ENCODE results near the gene ERH.
A peak's percentile ranks its signal among the peaks of the same experiment; 100 is the strongest.
"Not testable (repeated sequence)": the region's sequence is repeated elsewhere in the genome, so short reads cannot be mapped to it uniquely, and the experiment has no call there.

The ERH gene

GRCh38 chr14:69392481-69392880, 5.6 kb downstream of the ERH start:
- no peak overlapping the region for H3K4me3 ChIP-seq (ENCODE audit: low read depth, low read length)
- in situ Hi-C loops (cut with HindIII; ENCODE audit: low pct_ligation_motif_present, low sequenced_read_pairs): no loop called here
- H3K36me3 ChIP-seq (replicated peaks): peaks cover 37% of the 10 kb centered on the region
- no peak for DNase-seq
- H3K27ac ChIP-seq: no peak overlapping the region
- no peak for TF ChIP-seq CTCF (IDR thresholded peaks at IDR 0.05; ENCODE audit: low read depth, low read length, missing control alignments)
- no peaks in the 10 kb centered on the region for H3K27me3 ChIP-seq (replicated peaks)

- H3K4me3 ChIP-seq (ENCODE audit: low read depth, low read length); H3K27ac ChIP-seq; H3K27me3 ChIP-seq (replicated peaks); in situ Hi-C loops (cut with HindIII; ENCODE audit: low pct_ligation_motif_present, low sequenced_read_pairs): not testable (repeated sequence)
- peaks cover 44% of the 10 kb centered on the region for H3K36me3 ChIP-seq (replicated peaks)
- DNase-seq: peak; percentile 25
Measured at GRCh38 chr14:69391400-69391799, 6.7 kb downstream of the ERH start.

- Histone ChIP-seq H3K36me3 (replicated peaks) (peaks cover 32% of the 10 kb centered on the region), H3K4me3 (ENCODE audit: low read depth, low read length) (no peak overlapping the region), H3K27ac (no peak overlapping the region), H3K27me3 (replicated peaks) (no peaks in the 10 kb centered on the region)
- in situ Hi-C loops (cut with HindIII; ENCODE audit: low pct_ligation_motif_present, low sequenced_read_pairs): no loop called here
- no peak for TF ChIP-seq CTCF (IDR thresholded peaks at IDR 0.05; ENCODE audit: low read depth, low read length, missing control alignments)
- DNase-seq: no peak
Measured at GRCh38 chr14:69387311-69387710, 10.8 kb downstream of the ERH start.

- H3K36me3 ChIP-seq (replicated peaks): peaks cover 22% of the 10 kb centered on the region
Measured at GRCh38 chr14:69378274-69378673, 19.8 kb downstream of the ERH start.

GRCh38 chr14:69376439-69376838, 21.7 kb downstream of the ERH start:
- Histone ChIP-seq H3K27me3 (replicated peaks) (no peaks in the 10 kb centered on the region), H3K27ac (no peak overlapping the region), H3K4me3 (ENCODE audit: low read depth, low read length) (no peak overlapping the region), H3K36me3 (replicated peaks) (peaks cover 22% of the 10 kb centered on the region)
- DNase-seq: no peak
- in situ Hi-C loops (cut with HindIII; ENCODE audit: low pct_ligation_motif_present, low sequenced_read_pairs): no loop called here
- no peak for TF ChIP-seq CTCF (IDR thresholded peaks at IDR 0.05; ENCODE audit: low read depth, low read length, missing control alignments)

More at GRCh38 chr14:69378274-69378673, 19.8 kb downstream of the ERH start:
- no peak overlapping the region for H3K27ac ChIP-seq
- no peak for DNase-seq
- H3K4me3 ChIP-seq (ENCODE audit: low read depth, low read length): no peak overlapping the region
- no peaks in the 10 kb centered on the region for H3K27me3 ChIP-seq (replicated peaks)
- in situ Hi-C loops (cut with HindIII; ENCODE audit: low pct_ligation_motif_present, low sequenced_read_pairs): no loop called here
- no peak for TF ChIP-seq CTCF (IDR thresholded peaks at IDR 0.05; ENCODE audit: low read depth, low read length, missing control alignments)

- Histone ChIP-seq H3K27me3 (replicated peaks) (no peaks in the 10 kb centered on the region), H3K36me3 (replicated peaks) (peaks cover 20% of the 10 kb centered on the region), H3K27ac (no peak overlapping the region), H3K4me3 (ENCODE audit: low read depth, low read length) (no peak overlapping the region)
- no peak for TF ChIP-seq CTCF (IDR thresholded peaks at IDR 0.05; ENCODE audit: low read depth, low read length, missing control alignments)
- in situ Hi-C loops (cut with HindIII; ENCODE audit: low pct_ligation_motif_present, low sequenced_read_pairs): no loop called here
- no peak for DNase-seq
Measured at GRCh38 chr14:69375722-69376121, 22.4 kb downstream of the ERH start.

Measured in brain microvascular endothelial cell (primary cell).